RWPE1 (cell line): Measurements from ENCODE around the gene TRIM10.

Source experiments
- CTCF ChIA-PET: fragments of 350-600 bp; sonication (Branson Sonifier 250); formaldehyde crosslinking; extraction: SDS; loops from one replicate; lab custom pipeline; 2021; lab: Yijun Ruan, JAX
- POLR2A ChIA-PET: fragments of 400-600 bp; formaldehyde crosslinking; extraction: SDS; loops from one replicate; lab custom pipeline; 2020; ENCODE audit warnings: antibody characterized with exemption; ENCODE audit not compliant: low non-redundant PET; lab: Yijun Ruan, JAX
- DNase-seq: peaks from one replicate; pipeline ENCODE4 v3.0.0; 2012; ENCODE audit warnings: low spot score
- H3K27ac ChIP-seq: fragments of 450-650 bp; 2 replicates; pipeline ENCODE4 v1.5.1; 2017
- TF ChIP-seq, protein P1 (sequence below): fragments of 450-650 bp; conservative IDR thresholded peaks from 2 replicates; pipeline ENCODE4 v1.5.1; 2017; ENCODE audit warnings: low read depth, mild to moderate bottlenecking

Gene TRIM10

DNA sequence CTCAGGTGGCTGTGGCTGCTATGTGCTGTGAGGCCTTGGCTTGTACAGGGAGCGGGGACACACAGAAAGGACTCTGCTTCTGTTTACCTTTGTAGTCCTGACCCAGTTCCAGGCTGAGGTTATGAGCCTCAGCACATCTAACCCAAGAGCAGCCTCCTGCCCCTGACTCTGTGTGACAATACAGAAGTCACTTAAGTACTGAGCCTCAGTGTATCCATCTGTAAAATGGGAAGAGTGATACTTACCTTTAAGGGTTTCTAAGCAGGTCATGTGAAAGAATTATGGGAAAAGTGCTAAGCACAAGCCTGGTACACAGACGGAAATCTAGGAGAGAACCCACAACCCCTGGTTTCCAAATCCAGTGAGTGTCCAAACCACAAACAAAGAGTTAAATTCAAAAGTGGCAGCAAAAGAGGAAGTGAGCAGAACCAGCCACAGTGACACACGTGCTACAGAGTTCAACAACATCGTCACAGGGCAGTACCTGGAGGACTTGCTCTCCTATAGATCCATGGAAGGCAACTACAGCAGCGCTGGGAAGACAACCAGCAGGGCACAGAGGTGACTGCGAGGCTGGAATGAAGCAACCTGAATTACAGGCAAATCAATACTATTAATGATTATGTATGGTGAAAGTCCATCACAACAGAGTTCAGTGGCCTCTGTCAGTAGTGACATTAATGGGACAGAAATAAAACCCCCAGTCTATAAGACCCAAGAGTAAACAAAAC, 39.7 kb upstream of the TRIM10 start:
- POLR2A ChIA-PET = no interaction called here
- DNase-seq = no peak
- TF ChIP-seq, protein P1, sequence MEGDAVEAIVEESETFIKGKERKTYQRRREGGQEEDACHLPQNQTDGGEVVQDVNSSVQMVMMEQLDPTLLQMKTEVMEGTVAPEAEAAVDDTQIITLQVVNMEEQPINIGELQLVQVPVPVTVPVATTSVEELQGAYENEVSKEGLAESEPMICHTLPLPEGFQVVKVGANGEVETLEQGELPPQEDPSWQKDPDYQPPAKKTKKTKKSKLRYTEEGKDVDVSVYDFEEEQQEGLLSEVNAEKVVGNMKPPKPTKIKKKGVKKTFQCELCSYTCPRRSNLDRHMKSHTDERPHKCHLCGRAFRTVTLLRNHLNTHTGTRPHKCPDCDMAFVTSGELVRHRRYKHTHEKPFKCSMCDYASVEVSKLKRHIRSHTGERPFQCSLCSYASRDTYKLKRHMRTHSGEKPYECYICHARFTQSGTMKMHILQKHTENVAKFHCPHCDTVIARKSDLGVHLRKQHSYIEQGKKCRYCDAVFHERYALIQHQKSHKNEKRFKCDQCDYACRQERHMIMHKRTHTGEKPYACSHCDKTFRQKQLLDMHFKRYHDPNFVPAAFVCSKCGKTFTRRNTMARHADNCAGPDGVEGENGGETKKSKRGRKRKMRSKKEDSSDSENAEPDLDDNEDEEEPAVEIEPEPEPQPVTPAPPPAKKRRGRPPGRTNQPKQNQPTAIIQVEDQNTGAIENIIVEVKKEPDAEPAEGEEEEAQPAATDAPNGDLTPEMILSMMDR = no peak

DNA sequence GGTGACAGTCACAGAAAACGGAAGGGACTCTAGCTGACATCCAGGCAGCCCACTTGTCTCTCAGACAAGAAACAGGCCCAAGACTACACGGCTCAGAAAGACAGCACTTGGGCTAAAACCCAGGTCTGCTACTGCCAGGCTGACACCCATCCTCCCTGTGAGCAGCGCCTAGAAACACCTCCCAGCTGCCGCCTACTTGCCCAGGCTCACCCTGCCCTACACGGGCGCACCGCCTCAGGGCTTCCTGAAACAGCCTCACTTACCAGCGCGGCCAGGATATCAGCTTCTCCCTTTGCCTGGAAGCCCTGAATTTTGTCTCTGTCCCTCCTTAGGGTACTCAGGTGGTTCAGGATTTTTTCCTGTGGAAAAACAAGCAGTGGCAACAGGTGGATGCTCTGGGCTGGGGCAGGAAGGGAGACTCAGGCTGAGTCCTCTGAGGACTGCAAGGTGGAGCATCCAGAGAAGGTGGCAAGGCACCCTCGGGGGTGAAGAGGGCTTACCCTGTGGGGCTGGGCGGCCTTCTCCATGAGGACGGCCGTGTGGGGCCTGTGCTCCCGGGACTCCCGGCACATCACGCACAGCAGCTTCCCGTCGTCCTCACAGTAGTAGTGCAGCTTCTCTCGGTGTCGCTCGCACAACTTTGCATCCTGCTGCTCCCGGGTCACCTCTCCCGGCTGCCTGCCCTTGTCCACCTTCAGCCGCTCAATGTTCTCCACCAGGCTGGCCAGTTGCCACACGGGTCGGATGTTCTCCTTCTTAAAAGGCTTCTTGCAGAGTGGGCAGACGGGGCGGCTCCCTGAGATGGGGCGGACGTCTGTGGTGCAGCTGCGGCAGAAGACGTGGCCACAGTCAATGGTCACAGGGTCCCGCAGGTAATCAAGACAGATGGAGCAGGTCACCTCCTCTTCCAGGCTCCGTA, 37.4 kb upstream of the TRIM10 start:
- DNase-seq = no peak
- TF ChIP-seq, protein P1 = no peak
- ChIA-PET POLR2A (no interaction called here), CTCF (interaction anchor here (0.5 to 0.6 kb wide), 2 partner anchors 66 to 112 kb away, joined by 3 to 4 read pairs; no protein-coding TSS in a partner anchor)
- 0 out of 2 replicates have a peak overlapping the region, but pooled peaks have one; percentile 16 for H3K27ac ChIP-seq

More for the DNA sequence above, 39.7 kb upstream of the TRIM10 start:
- no peak overlapping the region for H3K27ac ChIP-seq
- CTCF ChIA-PET = no interaction called here

DNA sequence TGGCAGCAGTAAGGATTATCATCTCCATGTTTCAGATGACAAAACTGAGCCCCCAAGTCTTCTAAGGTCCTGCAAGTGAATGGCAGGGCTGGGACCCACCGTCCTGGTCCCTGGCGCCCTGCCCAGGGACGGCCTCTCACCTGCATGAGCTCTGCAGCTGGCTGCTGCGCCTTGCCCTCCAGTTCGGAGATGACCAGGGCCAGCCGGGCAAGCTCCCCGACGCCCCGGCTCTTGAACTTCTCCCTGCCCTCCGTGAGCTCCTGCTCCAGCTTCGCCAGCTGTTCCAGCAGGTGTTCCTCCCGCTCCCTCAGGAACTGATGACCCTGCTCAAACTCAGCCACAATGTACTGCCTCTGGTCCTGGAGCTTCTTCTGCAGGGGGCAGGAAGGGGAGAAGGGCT, 35.4 kb upstream of the TRIM10 start:
- TF ChIP-seq, protein P1 = no peak
- CTCF ChIA-PET = interaction anchor here (0.6 kb wide), 1 partner anchor 42 kb away, joined by 5 read pairs; no protein-coding TSS in a partner anchor

GRCh38 chr6:30195951-30196350, 34.9 kb upstream of the TRIM10 start:
- POLR2A ChIA-PET = no interaction called here
- H3K27ac ChIP-seq = 0 out of 2 replicates have a peak overlapping the region, but pooled peaks have one; percentile 27
- CTCF ChIA-PET = no interaction called here
- no peak for DNase-seq
- TF ChIP-seq, protein P1 = no peak

More for the DNA sequence above, 35.4 kb upstream of the TRIM10 start:
- POLR2A ChIA-PET = no interaction called here
- DNase-seq = no peak
- H3K27ac ChIP-seq = no peak overlapping the region

DNA sequence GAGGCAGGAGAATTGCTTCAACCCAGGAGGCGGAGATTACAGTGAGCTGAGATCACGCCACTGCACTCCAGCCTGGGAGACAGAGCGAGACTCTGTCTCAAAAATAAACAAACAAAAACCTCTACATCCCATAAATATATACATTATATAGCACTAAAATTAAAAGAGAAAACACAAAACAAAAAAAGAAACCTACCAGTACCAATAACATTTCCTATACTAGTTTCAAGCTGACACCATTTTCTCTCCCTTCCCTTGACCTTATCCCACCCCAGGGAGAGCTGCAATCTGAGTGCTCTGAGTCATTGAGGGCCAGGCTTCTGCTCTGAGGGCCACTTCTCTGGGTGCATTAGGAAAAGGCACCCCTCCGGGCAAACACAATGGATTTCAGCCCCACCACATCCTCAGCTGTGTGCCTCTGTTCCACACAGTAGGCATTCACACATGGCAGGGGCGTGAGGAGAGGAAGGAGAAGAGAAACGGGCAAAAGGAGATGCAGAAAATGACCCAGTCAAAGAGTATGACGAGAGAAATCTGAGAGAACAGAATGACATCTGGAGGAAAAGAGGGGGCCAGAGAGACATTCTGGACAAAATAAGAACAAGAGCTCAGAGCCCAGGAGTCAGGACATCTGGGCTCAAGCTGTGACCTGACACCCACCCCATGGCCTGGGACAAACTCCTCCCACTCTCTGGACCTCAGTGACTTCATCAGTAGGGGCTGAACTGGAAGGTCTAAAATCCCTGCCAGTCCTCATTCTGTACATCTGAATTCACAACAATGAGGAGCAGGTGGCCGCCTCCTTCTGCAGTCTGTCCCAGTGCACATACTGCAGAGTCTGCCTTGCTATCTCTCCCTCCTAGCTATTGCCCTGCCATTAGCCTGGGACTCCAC, 34.0 kb upstream of the TRIM10 start:
- no peak for DNase-seq
- H3K27ac ChIP-seq = peak overlapping the region; percentile 27
- TF ChIP-seq, protein P1 = no peak
- ChIA-PET CTCF (interaction anchor here (0.6 kb wide), 1 partner anchor 19 kb away, joined by 3 read pairs; no protein-coding TSS in a partner anchor), POLR2A (no interaction called here)
